Upper lobe of right lung (tissue), 1 donor: Measurements from ENCODE around the gene COPS8. TPM values are rescaled to one million over a fixed set of nuclear protein-coding genes. Genes with fewer than 3 reads are reported as not detected.

ENCODE experiments used
- ATAC-seq: fragments of 200-7000 bp; cut with Tn5 transposase; one replicate; pipeline ENCODE4 v1.9.1; 2020; ENCODE audit warnings: mild to moderate bottlenecking, moderate library complexity
- DNase-seq: peaks from one replicate; pipeline ENCODE4 v3.0.0-alpha.2; 2020
- H3K27ac ChIP-seq: fragments of 200-600 bp; one replicate; pipeline ENCODE4 v1.8.0; 2022
- H3K27me3 ChIP-seq: fragments of 200-600 bp; one replicate; pipeline ENCODE4 v1.8.0; 2022; ENCODE audit warnings: mild to moderate bottlenecking
- H3K36me3 ChIP-seq: fragments of 200-600 bp; one replicate; pipeline ENCODE4 v1.8.0; 2022
- H3K4me1 ChIP-seq: fragments of 200-600 bp; one replicate; pipeline ENCODE4 v1.8.0; 2022
- H3K4me3 ChIP-seq: fragments of 200-600 bp; one replicate; pipeline ENCODE4 v1.8.0; 2022; ENCODE audit warnings: mild to moderate bottlenecking
- H3K9me3 ChIP-seq: fragments of 200-600 bp; one replicate; pipeline ENCODE4 v1.8.0; 2022
- intact Hi-C: fragments of 100-400 bp; cut with DNase I; formaldehyde crosslinking; loops from one replicate; pipeline ENCODE4 v1.11.0; 2022
- total RNA-seq: library from RNA; stranded (reverse); fragmentation: NEBNext Ultra II Directional; extraction: Animal tissue kit (Norgen Biotek cat#: 25700); gene quantifications from one replicate; pipeline ENCODE4 v1.2.1, GENCODE V29; 2021
- TF ChIP-seq, protein P1 (sequence below): fragments of 200-600 bp; IDR thresholded peaks from one replicate; pipeline ENCODE4 v1.8.0; 2022; ENCODE audit warnings: antibody characterized with exemption
- donor health status: DM: no; HTN: yes; CAD: no; lungs with severe emphysema.

The COPS8 gene
- total RNA-seq, 1 donor from 2014 or later: 40.9 TPM

DNA sequence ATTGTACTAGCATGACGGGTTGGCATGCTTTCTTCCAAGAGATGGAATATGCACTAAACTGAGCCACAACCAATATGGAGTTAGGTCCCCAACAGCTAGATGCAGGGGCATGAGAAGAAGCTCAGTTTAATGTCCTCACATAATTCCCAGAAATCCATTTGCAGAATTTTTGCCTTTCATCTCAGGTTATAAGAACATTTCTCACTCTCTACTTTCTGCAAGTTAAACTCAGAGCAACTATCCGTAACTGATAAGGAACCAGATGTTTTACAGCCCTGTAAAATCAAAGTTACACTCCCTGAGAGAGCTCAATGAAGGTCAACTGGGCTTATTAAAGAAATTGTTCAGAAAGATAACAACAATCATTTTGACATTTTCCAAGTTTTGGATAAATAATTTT, 30.7 kb downstream of the COPS8 start:
- Histone ChIP-seq H3K4me3 (no peak overlapping the region), H3K4me1 (no peaks in the 10 kb centered on the region), H3K9me3 (no peaks in the 10 kb centered on the region), H3K27ac (no peak overlapping the region), H3K36me3 (no peaks in the 10 kb centered on the region), H3K27me3 (no peaks in the 10 kb centered on the region)
- intact Hi-C loops: no loop called here
- ATAC-seq (no peak), DNase-seq (no peak)
- TF ChIP-seq, protein P1, sequence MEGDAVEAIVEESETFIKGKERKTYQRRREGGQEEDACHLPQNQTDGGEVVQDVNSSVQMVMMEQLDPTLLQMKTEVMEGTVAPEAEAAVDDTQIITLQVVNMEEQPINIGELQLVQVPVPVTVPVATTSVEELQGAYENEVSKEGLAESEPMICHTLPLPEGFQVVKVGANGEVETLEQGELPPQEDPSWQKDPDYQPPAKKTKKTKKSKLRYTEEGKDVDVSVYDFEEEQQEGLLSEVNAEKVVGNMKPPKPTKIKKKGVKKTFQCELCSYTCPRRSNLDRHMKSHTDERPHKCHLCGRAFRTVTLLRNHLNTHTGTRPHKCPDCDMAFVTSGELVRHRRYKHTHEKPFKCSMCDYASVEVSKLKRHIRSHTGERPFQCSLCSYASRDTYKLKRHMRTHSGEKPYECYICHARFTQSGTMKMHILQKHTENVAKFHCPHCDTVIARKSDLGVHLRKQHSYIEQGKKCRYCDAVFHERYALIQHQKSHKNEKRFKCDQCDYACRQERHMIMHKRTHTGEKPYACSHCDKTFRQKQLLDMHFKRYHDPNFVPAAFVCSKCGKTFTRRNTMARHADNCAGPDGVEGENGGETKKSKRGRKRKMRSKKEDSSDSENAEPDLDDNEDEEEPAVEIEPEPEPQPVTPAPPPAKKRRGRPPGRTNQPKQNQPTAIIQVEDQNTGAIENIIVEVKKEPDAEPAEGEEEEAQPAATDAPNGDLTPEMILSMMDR: no peak

- DNase-seq (no peak), ATAC-seq (no peak)
- TF ChIP-seq, protein P1: no peak
- H3K27me3 ChIP-seq: no peaks in the 10 kb centered on the region
- H3K27ac ChIP-seq: no peak overlapping the region
- intact Hi-C loops: no loop called here
- no peaks in the 10 kb centered on the region for H3K36me3 ChIP-seq
- H3K9me3 ChIP-seq: no peaks in the 10 kb centered on the region
- no peak overlapping the region for H3K4me3 ChIP-seq
- no peaks in the 10 kb centered on the region for H3K4me1 ChIP-seq
Observed at GRCh38 chr2:237118025-237118424, 32.3 kb downstream of the COPS8 start.

DNA sequence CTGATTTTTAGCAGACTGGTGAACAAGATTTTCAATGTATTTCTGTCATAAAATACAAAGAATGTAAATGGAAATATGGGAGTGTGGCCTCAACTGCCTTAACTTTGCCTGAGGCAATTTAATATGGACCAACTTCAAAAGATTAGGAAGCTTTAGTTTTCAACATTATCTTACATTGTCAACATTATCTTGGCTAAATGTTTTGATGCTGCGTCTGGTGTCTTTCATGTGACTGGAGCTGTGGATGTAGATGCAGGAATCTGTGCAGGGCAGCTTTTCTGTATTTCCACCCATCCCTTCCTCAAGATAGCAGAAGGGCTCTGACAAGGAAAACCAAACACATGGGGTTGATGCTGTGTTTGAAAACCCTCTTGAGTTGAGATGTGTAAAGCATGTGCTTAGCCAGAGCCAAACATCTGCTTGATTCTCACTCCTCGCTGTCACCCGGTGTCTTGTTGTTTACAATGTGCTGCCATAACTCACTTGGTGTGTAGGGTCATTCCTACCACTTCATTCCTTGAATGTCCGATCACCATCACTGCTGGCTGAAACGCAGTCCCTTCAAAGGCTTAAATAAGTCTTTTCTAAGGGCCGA, 33.0 kb downstream of the COPS8 start:
- Histone ChIP-seq H3K27me3 (no peaks in the 10 kb centered on the region), H3K4me3 (no peak overlapping the region), H3K4me1 (no peaks in the 10 kb centered on the region), H3K27ac (no peak overlapping the region), H3K9me3 (no peaks in the 10 kb centered on the region), H3K36me3 (no peaks in the 10 kb centered on the region)
- DNase-seq (no peak), ATAC-seq (no peak)
- TF ChIP-seq, protein P1: no peak
- intact Hi-C loops: no loop called here

- Histone ChIP-seq H3K4me1 (no peaks in the 10 kb centered on the region), H3K27ac (no peak overlapping the region), H3K36me3 (no peaks in the 10 kb centered on the region), H3K4me3 (no peak overlapping the region), H3K9me3 (no peaks in the 10 kb centered on the region), H3K27me3 (no peaks in the 10 kb centered on the region)
- intact Hi-C loops: no loop called here
- DNase-seq: no peak
- no peak for ATAC-seq
- TF ChIP-seq, protein P1: no peak
Observed at GRCh38 chr2:237120916-237121315, 35.2 kb downstream of the COPS8 start.

DNA sequence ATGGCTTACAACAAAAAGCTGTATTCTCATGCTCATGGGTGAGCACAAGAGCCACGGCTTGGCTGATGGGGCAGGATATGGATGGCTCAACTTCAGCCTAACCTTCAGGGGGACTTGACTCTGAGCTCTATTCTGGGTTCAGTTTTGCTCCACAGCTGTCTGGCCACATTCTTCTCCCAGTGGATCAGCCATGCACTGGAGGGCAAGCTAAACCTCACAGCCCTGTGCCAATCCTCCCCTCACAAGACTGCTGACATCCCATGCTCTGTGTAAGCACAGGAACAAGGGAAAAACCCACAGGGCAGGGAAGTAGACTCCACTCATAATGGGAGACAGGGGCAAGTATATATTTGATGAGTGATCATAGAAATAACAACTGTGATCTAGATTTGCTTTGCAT, 35.6 kb downstream of the COPS8 start:
- H3K36me3 ChIP-seq: no peaks in the 10 kb centered on the region
- H3K27ac ChIP-seq: no peak overlapping the region
- TF ChIP-seq, protein P1: no peak
- H3K4me3 ChIP-seq: no peak overlapping the region
- no peak for DNase-seq
- intact Hi-C loops: no loop called here
- H3K27me3 ChIP-seq: no peaks in the 10 kb centered on the region
- ATAC-seq: no peak
- no peaks in the 10 kb centered on the region for H3K4me1 ChIP-seq
- H3K9me3 ChIP-seq: no peaks in the 10 kb centered on the region

- H3K36me3 ChIP-seq: no peaks in the 10 kb centered on the region
- no peaks in the 10 kb centered on the region for H3K4me1 ChIP-seq
- no peaks in the 10 kb centered on the region for H3K27me3 ChIP-seq
- H3K9me3 ChIP-seq: no peaks in the 10 kb centered on the region
- DNase-seq (peak; percentile 78), ATAC-seq (peak; percentile 95)
- TF ChIP-seq, protein P1: peak; percentile 73
- intact Hi-C loops: no loop called here
- H3K27ac ChIP-seq: no peak overlapping the region
- H3K4me3 ChIP-seq: no peak overlapping the region
Observed at GRCh38 chr2:237122214-237122666, 36.6 kb downstream of the COPS8 start.
